Activated T-cell treated with anti-CD3 and anti-CD28 coated beads for 24 hours (primary cell): ENCODE measurements around the gene MFNG.

Experiments
- DNase-seq: peaks from one replicate; pipeline ENCODE4 v3.0.0-alpha.2; 2020; ENCODE audit warnings: low read depth

Gene MFNG

GRCh38 chr22:37448516-37449127 is 37.6 kb downstream of the MFNG start:
- DNase-seq, result no peak

GRCh38 chr22:37445501-37445900 is 40.7 kb downstream of the MFNG start:
- no peak for DNase-seq

GRCh38 chr22:37443977-37444376 is 42.2 kb downstream of the MFNG start:
- no peak for DNase-seq

- DNase-seq, result no peak
These were observed 43.1 kb downstream of the MFNG start for GRCh38 chr22:37443086-37443485.

GRCh38 chr22:37442537-37442936 is 43.6 kb downstream of the MFNG start:
- no peak for DNase-seq

- DNase-seq, result no peak
These were observed 44.0 kb downstream of the MFNG start for GRCh38 chr22:37442135-37442534.

- DNase-seq, result no peak
These were observed 45.3 kb downstream of the MFNG start for GRCh38 chr22:37440875-37441274.

- DNase-seq, result no peak
These were observed 46.8 kb downstream of the MFNG start for GRCh38 chr22:37439347-37439746.

- DNase-seq, result no peak
These were observed 50.1 kb downstream of the MFNG start for GRCh38 chr22:37435970-37436603.

- DNase-seq, result no peak
These were observed 52.4 kb downstream of the MFNG start for GRCh38 chr22:37433786-37434185.

GRCh38 chr22:37432708-37433054 is 53.5 kb downstream of the MFNG start:
- no peak for DNase-seq

- DNase-seq, result peak; percentile 35
These were observed 54.1 kb downstream of the MFNG start for GRCh38 chr22:37431801-37432707.

- no peak for DNase-seq
These were observed 54.8 kb downstream of the MFNG start for GRCh38 chr22:37431366-37431765.

- DNase-seq, result no peak
These were observed 55.2 kb downstream of the MFNG start for GRCh38 chr22:37430941-37431340.

- peak; percentile 20 for DNase-seq
These were observed 57.3 kb downstream of the MFNG start for GRCh38 chr22:37428649-37429586.

- DNase-seq, result no peak
These were observed 58.2 kb downstream of the MFNG start for GRCh38 chr22:37427711-37428635.

GRCh38 chr22:37427135-37427710 is 59.0 kb downstream of the MFNG start, which contains the start of gene ELFN2:
Gene ELFN2, minus strand, starts transcription at chr22:37427479. Its CDS starts 51,945 bp downstream, at chr22:37375534.
- no peak for DNase-seq

- no peak for DNase-seq
These were observed 59.5 kb downstream of the MFNG start for GRCh38 chr22:37426706-37427134.

GRCh38 chr22:37425800-37426705 is 60.1 kb downstream of the MFNG start:
- no peak for DNase-seq
